Measurements from ENCODE around the gene IFT22. TPM values are rescaled to one million over a fixed set of nuclear protein-coding genes. Genes with fewer than 3 reads are reported as not detected.
"Not testable (repeated sequence)": the region's sequence is repeated elsewhere in the genome, so short reads cannot be mapped to it uniquely, and the experiment has no call there.

Gene IFT22
- total and polyA plus RNA-seq, 2 experiments from 2014 or later = 40.1 to 52.1 TPM

GRCh38 chr7:101288439-101288838 is 33.2 kb downstream of the IFT22 start:
- Histone ChIP-seq H3K9me2 (ENCODE audit: insufficient read depth) (no peaks in the 10 kb centered on the region), H3K27ac (no peak overlapping the region), H4K20me1 (ENCODE audit: insufficient read depth) (no peaks in the 10 kb centered on the region), H3F3A (ENCODE audit: insufficient read depth) (no peaks in the 10 kb centered on the region), H3K36me3 (ENCODE audit: low read depth) (no peaks in the 10 kb centered on the region), H3K9me3 (ENCODE audit: low read depth) (no peaks in the 10 kb centered on the region), H3K79me2 (ENCODE audit: insufficient read depth) (no peaks in the 10 kb centered on the region), H2AFZ (no peak overlapping the region), H3K4me3 (no peak overlapping the region), H3K4me2 (ENCODE audit: unreplicated experiment) (no peak overlapping the region), H3K9ac (no peak overlapping the region), H3K4me1 (ENCODE audit: insufficient read depth) (no peaks in the 10 kb centered on the region), H3K27me3 (replicated peaks; ENCODE audit: insufficient read depth) (peaks cover 38% of the 10 kb centered on the region)
- 64 to 76% methylated on average over 3 of the region's 3 CpGs for WGBS, 2 experiments (ENCODE audit: low coverage in 1 of 2, low lambda C conversion rate in 2 of 2, missing lambda C conversion rate in 2 of 2)
- no peak for TF ChIP-seq EZH2phosphoT487 (IDR thresholded peaks at IDR 0.05; ENCODE audit: insufficient read depth, low read depth)
- no peak for DNase-seq
- in situ Hi-C loops (cut with MboI) = loop anchor here (10.0 kb wide), 1 partner anchor 144 kb away; no protein-coding TSS in a partner anchor

- no peak for TF ChIP-seq EZH2phosphoT487 (IDR thresholded peaks at IDR 0.05; ENCODE audit: insufficient read depth, low read depth)
- no peak for DNase-seq
Measured at GRCh38 chr7:101287032-101287431, 34.6 kb downstream of the IFT22 start.

GRCh38 chr7:101285880-101286279 is 35.7 kb downstream of the IFT22 start:
- in situ Hi-C loops (cut with MboI) = loop anchor here (10.0 kb wide), 1 partner anchor 141 kb away; no protein-coding TSS in a partner anchor
- H3K4me2 ChIP-seq (ENCODE audit: unreplicated experiment); H3K36me3 ChIP-seq (ENCODE audit: low read depth); H3K4me3 ChIP-seq; H3K9me2 ChIP-seq (ENCODE audit: insufficient read depth); H2AFZ ChIP-seq; H3K4me1 ChIP-seq (ENCODE audit: insufficient read depth); H3K79me2 ChIP-seq (ENCODE audit: insufficient read depth); H3K27ac ChIP-seq; H3F3A ChIP-seq (ENCODE audit: insufficient read depth); DNase-seq; H3K9me3 ChIP-seq (ENCODE audit: low read depth); H3K9ac ChIP-seq; H4K20me1 ChIP-seq (ENCODE audit: insufficient read depth): not testable (repeated sequence)
- 37 to 56% methylated on average over 3 of the region's 3 CpGs for WGBS, 2 experiments (ENCODE audit: low coverage in 1 of 2, low lambda C conversion rate in 2 of 2, missing lambda C conversion rate in 2 of 2)
- peaks cover 20% of the 10 kb centered on the region for H3K27me3 ChIP-seq (replicated peaks; ENCODE audit: insufficient read depth)

More at GRCh38 chr7:101287032-101287431, 34.6 kb downstream of the IFT22 start:
- H3K4me1 ChIP-seq (ENCODE audit: insufficient read depth) = no peaks in the 10 kb centered on the region
- no peaks in the 10 kb centered on the region for H3F3A ChIP-seq (ENCODE audit: insufficient read depth)
- no peaks in the 10 kb centered on the region for H3K9me3 ChIP-seq (ENCODE audit: low read depth)
- H3K4me2 ChIP-seq (ENCODE audit: unreplicated experiment) = no peak overlapping the region
- WGBS, 2 experiments (ENCODE audit: low coverage in 1 of 2, low lambda C conversion rate in 2 of 2, missing lambda C conversion rate in 2 of 2) = 63 to 71% methylated on average over 3 to 6 of the region's 6 CpGs
- no peaks in the 10 kb centered on the region for H3K9me2 ChIP-seq (ENCODE audit: insufficient read depth)
- no peaks in the 10 kb centered on the region for H3K36me3 ChIP-seq (ENCODE audit: low read depth)
- H3K4me3 ChIP-seq = no peak overlapping the region
- H2AFZ ChIP-seq = no peak overlapping the region
- no peaks in the 10 kb centered on the region for H4K20me1 ChIP-seq (ENCODE audit: insufficient read depth)
- H3K79me2 ChIP-seq (ENCODE audit: insufficient read depth) = no peaks in the 10 kb centered on the region
- in situ Hi-C loops (cut with MboI) = loop anchor here (10.0 kb wide), 1 partner anchor 142 kb away; no protein-coding TSS in a partner anchor
- peaks cover 26% of the 10 kb centered on the region for H3K27me3 ChIP-seq (replicated peaks; ENCODE audit: insufficient read depth)
- no peak overlapping the region for H3K27ac ChIP-seq
- no peak overlapping the region for H3K9ac ChIP-seq

GRCh38 chr7:101285171-101285570 is 36.4 kb downstream of the IFT22 start:
- Histone ChIP-seq H3K4me1 (ENCODE audit: insufficient read depth) (no peaks in the 10 kb centered on the region), H3K27ac (no peak overlapping the region), H3K9me2 (ENCODE audit: insufficient read depth) (no peaks in the 10 kb centered on the region), H3K9me3 (ENCODE audit: low read depth) (no peaks in the 10 kb centered on the region), H3K27me3 (replicated peaks; ENCODE audit: insufficient read depth) (peaks cover 16% of the 10 kb centered on the region), H3K36me3 (ENCODE audit: low read depth) (no peaks in the 10 kb centered on the region), H2AFZ (no peak overlapping the region), H3K9ac (no peak overlapping the region), H3K4me2 (ENCODE audit: unreplicated experiment) (no peak overlapping the region), H3F3A (ENCODE audit: insufficient read depth) (no peaks in the 10 kb centered on the region), H3K4me3 (no peak overlapping the region), H3K79me2 (ENCODE audit: insufficient read depth) (no peaks in the 10 kb centered on the region), H4K20me1 (ENCODE audit: insufficient read depth) (no peaks in the 10 kb centered on the region)
- in situ Hi-C loops (cut with MboI) = loop anchor here (10.0 kb wide), 1 partner anchor 140 kb away; no protein-coding TSS in a partner anchor
- 51 to 56% methylated on average over 9 of the region's 9 CpGs for WGBS, 2 experiments (ENCODE audit: low coverage in 1 of 2, low lambda C conversion rate in 2 of 2, missing lambda C conversion rate in 2 of 2)
- TF ChIP-seq EZH2 (IDR thresholded peaks at IDR 0.05; ENCODE audit: insufficient read depth, poor library complexity, severe bottlenecking) (no peak), EZH2phosphoT487 (IDR thresholded peaks at IDR 0.05; ENCODE audit: insufficient read depth, low read depth) (no peak)
- DNase-seq = no peak

GRCh38 chr7:101280912-101281311 is 40.7 kb downstream of the IFT22 start:
- not testable (repeated sequence) for H3K4me3 ChIP-seq; H3K27ac ChIP-seq; H2AFZ ChIP-seq; H3K79me2 ChIP-seq (ENCODE audit: insufficient read depth); H3K27me3 ChIP-seq (replicated peaks; ENCODE audit: insufficient read depth); H3K4me2 ChIP-seq (ENCODE audit: unreplicated experiment); H3K4me1 ChIP-seq (ENCODE audit: insufficient read depth); H3K9me3 ChIP-seq (ENCODE audit: low read depth); H3K9me2 ChIP-seq (ENCODE audit: insufficient read depth); DNase-seq; H3F3A ChIP-seq (ENCODE audit: insufficient read depth); H4K20me1 ChIP-seq (ENCODE audit: insufficient read depth); H3K9ac ChIP-seq; H3K36me3 ChIP-seq (ENCODE audit: low read depth)
- in situ Hi-C loops (cut with MboI) = loop anchor here (10.0 kb wide), 1 partner anchor 136 kb away; no protein-coding TSS in a partner anchor
- WGBS, 2 experiments (ENCODE audit: low coverage in 1 of 2, low lambda C conversion rate in 2 of 2, missing lambda C conversion rate in 2 of 2) = 54 to 62% methylated on average over 8 of the region's 8 CpGs
